ENCODE results near the gene IQSEC2. TPM values are rescaled to one million over a fixed set of nuclear protein-coding genes. Genes with fewer than 3 reads are reported as not detected.

Gene IQSEC2
- total RNA-seq, 1 donor from 2014 or later, result 15.4 TPM

DNA sequence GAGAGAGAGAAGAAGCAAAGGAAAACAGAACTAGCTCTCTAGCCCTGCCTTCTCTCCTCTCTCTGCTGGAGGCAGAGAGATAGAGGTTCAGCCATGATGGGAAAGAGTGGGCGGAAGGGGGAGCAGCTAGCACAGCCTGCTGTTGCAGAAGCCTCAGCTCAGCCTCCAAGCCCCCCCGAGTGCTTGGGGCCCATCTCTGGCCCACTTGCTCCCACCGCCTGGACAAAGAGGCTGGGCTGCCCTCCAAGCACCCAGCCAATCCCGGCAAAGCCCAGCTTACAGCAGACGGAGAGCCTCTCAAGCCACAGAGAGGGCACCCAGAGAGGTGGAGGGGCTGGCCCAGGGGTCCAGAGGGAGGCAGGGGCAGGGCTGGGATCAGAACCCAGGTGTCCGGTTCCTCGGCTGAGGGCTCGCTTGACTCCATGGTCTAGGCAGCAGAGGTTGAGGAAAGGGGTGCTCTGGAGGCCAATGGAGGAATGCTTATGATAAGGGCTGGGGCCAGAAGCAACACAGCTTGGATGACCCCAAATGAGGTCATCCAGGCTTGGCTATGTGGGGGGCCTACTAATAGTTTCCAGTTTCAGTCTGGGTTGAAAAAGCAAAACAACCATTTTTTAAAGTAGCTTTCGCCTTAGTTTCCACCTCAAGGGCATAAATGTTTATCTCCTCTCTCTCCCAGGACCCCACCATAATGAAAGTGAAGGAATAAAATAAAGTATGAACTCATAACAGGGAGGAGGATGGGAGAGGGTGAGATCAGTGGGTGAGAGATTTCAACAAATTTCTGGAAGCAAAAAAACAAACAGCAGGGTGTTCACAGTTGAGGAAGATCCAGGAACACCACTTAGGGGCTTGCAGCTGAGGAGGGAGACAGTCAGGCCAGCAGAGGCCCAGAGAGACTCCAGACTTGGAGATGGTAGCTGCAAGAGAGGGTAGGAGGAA is 24.9 kb upstream of the IQSEC2 start:
- DNase-seq (ENCODE audit: low spot score), result no peak

DNA sequence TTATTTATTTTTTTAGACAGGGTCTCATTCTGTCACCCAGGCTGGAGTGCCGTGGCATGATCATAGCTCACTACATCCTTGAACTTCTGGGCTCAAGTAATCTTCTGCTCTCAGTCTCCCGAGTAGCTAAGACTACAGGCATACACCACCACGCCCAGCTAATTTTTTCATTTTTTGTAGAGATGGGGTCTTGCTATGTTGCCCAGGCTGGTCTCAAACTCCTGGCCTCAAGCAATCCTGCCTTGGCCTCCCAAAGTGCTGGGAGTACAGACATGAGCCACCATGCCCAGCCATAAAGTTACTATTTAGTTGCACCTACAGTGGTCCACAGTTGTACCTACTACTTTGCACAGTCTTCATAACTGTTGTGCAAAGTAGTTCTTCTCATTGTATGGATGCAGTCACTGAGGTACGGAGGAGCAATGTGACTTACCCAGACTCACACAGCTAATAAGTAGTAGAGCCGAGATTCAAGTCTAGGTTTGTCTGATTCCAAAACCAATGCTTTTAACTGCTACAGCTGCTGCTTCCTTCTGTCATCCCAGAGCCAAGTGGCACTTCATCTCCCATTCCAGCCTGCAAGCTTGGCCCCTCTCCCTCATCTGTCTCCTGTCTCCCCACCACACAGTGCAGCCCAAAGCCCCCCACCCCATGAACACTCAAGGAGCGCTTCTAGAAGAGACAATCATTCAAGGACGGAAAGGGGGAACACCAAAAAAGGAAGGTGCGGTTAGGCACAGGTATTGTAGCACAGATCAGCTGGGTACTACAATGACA is 24.0 kb upstream of the IQSEC2 start:
- no peak for DNase-seq (ENCODE audit: low spot score)

DNA sequence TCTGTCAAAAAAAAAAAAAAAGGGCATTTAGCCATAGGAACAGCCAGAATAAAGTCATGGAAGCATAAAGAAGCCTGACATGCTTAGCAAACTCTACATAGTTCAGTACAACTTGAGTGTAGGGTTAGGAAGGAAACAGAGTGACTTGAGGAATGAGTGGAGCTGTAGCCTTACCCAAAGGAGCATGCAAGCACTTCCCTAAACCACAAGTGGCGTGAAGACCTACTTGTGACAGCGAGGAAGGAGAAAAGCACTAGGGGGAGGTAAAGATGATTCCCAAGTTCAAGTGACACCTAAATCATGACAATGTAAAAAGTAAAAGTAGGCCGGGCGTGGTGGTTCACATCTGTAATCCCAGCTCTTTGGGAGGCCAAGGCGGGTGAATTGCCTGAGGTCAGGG is 21.8 kb upstream of the IQSEC2 start:
- DNase-seq (ENCODE audit: low spot score), result no peak

DNA sequence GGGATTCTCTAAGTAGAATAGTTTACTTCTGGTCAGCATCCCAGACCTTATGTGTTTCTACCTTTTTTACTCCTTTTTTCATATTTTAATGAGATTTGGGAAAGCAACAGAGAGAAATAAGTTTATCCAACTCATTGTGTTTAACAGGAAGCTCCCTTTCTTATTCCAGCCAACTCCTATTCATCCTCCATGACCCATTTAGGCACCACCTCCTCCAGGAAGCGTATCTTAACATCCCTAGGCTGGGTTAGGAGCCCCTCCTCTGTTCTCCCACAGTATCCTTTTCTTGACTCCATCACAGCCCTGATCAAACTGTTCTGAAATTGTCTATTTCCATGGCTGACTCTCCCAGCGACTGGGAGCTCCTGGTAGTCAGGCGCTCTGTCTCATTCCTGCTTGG is 18.8 kb upstream of the IQSEC2 start:
- DNase-seq (ENCODE audit: low spot score), result no peak

DNA sequence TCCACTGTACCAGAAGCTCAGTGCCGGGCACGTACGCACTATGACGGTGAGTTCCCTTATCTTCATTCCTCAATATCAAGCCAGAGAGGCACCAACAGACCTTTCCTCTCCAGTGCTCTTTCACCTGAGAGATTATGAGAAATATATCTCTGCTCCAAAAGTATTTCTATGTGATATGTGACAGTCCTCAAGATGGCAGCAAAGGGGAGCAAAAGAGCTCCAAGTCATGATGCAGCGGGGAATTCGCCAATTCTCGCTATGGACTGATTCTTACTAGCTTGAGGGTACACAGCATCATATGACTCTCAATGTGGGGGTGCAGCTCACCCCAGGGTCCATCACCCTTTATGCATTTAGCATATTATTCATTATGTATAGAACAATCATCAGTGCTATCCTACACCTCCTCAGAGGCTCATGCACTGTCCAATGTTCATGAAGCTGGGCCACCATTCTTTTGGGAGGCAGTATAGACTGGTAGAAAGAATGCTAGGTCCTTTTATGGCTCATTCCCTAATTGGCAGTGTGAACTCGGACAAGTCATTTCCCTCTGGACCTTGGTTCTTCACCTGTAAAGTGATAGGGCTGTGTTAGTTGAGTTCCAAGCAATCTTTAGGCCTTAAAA is 12.8 kb upstream of the IQSEC2 start:
- peak; percentile 24 for DNase-seq (ENCODE audit: low spot score)

DNA sequence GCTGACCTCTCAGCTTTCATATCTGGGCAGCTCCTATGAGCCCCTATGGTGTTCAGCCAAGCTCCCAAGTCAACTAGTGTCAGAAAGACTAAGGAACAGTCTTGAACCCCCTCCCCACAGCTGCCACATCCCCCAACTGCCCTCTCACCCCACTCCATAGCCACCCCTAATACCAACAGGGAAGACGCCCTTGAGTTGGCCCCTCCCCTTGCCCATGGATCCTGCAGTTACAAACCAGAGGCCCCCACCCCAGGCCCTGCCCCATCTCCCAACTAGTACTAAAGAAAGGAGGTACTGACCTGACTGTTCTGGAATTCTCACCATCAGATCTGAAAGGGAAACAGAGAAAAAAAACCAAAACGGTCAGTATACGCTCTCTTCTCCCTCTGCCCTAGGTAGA is 10.2 kb upstream of the IQSEC2 start:
- peak; percentile 55 for DNase-seq (ENCODE audit: low spot score)

DNA sequence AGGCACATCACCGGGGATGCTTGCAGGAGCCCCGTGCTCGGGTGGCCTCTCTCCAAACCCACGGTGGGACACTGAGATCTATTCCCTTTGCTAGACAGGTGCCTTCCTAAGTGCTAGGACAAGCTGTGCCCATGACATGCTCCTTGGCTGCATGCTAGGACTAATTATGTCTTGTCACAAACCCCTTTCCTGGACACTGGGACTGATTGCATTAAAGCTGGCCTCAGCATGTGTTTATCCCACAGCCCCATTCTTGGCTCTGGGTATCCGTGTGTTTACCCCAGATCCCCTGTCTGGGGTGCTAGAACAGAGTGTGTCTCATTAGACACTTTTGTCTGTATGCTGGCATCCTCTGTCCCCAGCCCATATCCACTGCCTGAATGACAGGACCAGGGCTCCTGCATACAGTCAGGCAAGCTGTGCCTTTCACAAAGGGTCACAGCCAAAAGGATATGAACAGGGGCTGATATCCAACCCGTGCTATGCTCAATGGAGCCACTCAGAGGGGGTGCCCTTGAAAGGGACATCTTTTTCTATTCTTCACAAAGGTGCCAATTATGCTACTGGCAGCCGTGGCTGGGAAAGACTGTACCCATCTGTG is 9.2 kb upstream of the IQSEC2 start:
- peak; percentile 59 for DNase-seq (ENCODE audit: low spot score)

DNA sequence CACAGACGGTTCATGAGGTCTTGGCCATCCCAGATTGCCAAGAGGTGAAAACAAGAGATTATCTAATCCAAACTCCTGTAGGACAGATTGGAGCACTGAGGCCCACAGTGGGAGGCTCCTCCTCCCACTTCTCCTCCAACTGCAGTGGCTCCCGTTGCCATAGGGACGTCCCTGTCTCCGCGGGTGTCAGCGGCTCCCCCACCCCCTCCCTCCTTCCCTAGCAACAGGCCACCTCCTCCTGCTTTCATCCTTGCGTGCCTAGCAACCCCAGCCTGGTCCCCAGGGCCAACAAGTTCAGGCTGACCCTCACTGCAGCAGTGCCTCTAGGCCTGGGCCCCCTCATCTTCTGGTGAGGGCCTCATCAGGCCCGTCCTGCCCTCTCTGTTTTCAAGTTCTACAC is 6.8 kb upstream of the IQSEC2 start:
- peak; percentile 81 for DNase-seq (ENCODE audit: low spot score)

DNA sequence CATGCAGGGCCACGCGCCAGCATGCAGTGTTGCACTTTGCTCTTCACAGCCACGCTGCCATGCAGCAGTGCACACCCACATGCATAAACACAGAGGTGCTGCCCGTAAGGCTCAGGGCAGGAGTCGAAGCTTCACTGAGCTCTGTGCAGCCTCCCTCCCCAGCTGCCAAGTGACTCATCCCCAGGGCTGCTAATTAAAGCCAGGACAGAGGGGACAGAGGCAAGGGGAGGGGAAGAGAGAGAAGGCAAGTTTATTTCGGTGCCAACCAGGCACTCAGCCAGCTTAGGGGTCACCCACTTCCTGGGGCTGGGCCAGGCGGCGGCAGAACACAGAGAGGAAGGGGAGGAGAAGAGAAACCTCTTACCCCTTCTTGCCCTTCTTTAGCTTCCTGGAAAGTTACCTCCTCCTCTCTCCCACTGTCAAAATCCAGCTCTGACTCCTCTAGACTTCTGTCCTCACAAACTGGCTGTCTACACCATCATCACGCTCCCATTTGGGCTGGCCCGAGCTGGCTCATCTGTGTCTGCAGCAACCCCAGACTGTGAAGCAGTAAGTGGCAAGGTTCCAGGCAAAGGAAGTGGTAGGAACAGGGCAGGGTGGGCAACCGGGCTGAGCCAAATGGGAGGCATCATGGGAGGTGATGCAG is 6.2 kb upstream of the IQSEC2 start:
- DNase-seq (ENCODE audit: low spot score), result peak; percentile 87

DNA sequence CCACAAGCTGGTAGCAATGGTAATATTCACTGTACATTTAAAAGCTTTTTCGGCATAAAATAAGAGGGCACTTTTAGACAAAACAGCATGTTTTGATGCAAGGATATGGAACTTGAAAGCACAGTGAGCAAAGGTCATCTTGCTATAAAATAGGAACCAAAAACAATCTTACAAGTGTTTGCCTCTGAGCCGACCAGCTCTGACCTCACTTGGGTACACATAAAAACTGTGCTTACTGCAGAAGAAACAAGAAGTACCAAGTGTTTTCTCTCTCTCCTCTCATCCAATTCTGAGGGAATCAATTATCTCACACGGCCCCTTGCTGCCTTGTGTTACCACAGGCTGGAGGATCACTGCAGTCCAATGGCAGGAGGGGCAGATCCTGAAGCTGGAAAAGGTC is 4.8 kb upstream of the IQSEC2 start:
- DNase-seq (ENCODE audit: low spot score), result peak; percentile 57

DNA sequence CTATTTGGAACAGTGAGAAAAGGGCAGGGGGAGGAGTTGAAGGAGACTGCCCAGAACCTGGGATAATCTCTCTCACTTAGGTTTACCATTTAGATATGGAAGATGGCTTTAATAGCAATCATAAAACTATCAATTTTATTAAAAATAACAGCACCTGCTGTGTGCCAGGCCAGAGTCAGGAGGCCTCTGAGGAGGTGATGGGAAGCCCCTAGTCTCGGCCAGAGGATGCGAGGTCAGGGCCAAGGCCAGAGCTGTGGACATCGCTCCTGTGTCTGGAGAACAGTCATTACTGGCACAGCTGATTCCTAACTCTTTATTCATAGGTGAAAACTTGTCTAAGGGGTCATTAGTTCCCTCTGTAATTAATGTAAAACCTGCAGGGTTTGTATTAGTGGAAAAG is 4.2 kb upstream of the IQSEC2 start:
- DNase-seq (ENCODE audit: low spot score), result peak; percentile 59

DNA sequence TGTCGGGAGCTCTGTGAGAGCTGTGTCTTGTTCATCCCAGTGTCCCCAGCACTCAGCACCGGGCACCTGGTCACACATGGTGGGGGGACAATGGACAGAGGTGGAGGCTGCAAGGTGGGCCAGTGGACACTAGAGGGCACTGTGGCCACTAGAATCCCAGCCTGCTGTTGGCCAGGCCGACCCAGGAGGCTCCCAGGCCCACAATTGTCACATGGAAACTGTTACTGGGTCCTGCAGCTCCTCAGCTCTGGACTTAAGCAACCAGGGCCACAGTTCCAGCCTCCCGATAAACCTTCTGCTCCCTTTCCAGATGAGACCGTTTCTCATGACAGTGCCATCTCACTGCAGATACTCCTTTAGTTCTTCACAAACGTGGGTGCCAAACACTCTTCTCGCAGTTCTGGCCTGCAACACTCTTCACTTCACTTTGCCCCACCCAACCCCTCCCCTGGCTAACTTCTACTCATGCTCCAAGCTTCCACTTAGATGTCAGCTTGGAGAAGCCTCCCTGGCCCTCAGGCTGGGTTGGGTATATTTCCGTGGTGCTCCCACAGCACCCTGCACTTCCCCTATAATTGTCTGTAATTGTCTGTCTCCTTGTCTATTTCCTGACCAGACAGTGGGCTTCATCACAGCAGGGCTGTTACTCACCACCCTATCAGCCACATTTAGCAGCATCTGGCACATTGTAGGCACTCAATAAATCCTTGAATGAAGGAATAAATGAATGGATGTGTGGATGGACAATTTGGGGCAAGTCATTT is 3.5 kb upstream of the IQSEC2 start:
- peak; percentile 89 for DNase-seq (ENCODE audit: low spot score)

DNA sequence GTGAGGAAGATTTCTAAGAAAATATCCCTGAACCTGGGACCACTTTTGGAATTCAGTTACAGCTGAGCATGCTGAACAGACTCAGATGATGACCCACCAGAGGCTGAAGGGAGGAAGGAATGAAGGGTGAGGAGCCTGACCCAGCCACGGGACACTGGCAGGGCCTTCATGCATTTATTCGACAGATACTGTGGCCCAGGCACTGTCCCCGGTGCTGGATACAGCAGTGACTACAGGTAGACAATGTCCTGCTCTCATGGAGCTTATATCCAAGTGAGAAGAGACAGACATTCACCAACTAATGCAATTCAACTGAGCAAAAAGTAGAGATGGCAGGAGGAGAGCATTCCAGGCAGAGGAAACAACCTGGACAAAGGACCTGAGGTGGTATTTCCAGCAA is 2.2 kb upstream of the IQSEC2 start:
- DNase-seq (ENCODE audit: low spot score), result no peak

DNA sequence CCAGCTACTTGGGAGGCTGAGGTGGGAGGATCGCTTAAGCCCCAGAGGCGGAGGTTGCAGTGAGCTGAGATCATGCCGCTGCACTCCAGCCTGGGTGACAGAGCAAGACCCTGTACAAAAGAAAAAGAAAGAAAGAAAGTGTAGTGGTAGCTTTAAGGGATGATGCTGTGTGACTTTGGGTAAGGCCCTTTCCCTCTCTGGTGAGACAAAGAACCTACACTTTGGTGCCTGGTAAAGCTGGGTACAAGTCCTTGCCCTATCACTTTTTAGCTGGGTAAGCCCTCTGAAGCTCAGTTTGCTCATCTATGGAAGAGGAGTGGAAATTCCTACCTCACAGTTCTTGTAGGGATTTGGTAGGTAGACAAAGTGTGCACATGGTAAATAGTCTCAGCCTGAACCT is 1.7 kb upstream of the IQSEC2 start:
- no peak for DNase-seq (ENCODE audit: low spot score)

DNA sequence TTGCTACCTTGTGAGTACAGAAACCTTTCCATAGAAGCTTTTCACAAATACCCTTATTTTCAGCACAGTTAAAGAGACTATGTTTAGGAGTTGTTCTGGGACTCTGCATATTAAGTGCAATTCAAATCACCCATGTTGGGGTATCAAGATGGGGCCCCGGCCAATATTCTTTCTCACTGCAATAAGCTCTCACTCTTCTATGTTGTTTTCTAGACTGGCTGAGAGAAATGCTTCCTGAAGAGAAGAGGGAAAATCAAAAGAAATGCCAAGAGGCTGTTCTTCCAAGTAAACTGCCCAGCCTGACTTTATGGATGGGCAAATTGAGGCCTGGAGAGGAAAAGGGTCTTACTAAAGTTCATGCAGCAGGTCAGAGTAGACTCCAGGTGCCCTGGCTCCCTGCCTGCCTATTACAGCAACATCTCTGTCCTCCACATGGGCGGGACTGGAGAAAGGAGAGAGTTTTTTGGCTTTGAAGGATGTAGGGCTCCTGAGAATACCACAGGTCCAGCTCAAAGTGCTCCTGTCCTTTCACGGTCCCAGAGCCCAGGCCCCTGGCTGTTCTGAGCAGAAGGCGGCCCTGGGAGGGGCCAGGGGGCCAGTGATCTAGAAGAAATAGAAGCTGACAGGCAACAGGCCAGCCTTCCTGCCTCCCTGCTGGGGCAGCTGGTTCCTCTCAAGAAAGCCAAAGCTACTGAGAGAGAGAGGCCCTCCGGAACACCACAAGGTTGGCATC is 745 bp upstream of the IQSEC2 start:
- no peak for DNase-seq (ENCODE audit: low spot score)

DNA sequence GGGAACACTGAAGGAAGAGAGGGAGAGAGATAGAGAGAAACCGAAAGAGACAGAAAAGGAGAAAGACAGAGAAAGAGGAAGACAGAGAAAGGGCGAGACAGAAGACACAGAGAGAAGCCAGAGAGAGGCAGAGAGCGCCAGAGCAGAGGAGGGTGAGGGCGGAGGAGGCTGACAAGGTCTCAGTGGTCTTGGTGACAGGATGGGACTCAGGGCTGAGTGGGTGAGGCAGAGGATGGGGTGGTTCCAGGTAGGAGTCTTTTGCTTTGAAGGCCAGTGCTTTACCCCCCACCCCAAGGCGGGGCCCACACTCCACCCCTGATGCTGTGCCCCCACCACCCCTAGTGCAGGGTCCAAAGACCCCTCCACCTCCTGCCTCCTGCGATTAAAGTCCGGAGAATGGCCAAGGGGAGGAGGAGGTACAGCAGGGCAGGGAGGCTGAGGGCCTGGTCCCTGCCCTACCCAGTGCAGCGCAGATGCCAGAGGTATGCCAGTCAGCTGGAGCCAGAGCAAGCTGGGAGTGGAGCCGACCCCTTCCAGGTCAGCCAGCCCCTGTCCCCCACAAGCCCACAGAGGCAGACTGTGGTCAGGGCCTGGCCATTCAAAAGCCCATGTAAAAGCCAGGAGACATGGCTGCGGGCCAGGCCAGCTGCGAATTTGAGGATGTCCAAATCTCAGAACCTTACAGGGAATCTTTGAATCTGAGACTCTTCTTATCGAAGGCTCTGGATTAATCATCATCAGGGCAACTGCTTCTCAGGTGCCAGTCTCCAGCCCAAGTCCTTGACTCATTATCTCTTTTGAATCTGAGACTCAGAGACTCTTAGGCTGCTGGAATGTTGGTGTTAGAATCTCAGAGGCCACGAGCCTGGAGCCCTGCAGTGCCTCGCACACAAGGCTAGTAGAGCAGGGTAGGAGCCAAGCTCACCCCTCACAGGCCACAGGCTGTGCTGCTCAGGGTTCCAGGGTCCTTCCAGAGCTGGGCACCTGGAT is 758 bp downstream of the IQSEC2 start:
- DNase-seq (ENCODE audit: low spot score), result no peak

DNA sequence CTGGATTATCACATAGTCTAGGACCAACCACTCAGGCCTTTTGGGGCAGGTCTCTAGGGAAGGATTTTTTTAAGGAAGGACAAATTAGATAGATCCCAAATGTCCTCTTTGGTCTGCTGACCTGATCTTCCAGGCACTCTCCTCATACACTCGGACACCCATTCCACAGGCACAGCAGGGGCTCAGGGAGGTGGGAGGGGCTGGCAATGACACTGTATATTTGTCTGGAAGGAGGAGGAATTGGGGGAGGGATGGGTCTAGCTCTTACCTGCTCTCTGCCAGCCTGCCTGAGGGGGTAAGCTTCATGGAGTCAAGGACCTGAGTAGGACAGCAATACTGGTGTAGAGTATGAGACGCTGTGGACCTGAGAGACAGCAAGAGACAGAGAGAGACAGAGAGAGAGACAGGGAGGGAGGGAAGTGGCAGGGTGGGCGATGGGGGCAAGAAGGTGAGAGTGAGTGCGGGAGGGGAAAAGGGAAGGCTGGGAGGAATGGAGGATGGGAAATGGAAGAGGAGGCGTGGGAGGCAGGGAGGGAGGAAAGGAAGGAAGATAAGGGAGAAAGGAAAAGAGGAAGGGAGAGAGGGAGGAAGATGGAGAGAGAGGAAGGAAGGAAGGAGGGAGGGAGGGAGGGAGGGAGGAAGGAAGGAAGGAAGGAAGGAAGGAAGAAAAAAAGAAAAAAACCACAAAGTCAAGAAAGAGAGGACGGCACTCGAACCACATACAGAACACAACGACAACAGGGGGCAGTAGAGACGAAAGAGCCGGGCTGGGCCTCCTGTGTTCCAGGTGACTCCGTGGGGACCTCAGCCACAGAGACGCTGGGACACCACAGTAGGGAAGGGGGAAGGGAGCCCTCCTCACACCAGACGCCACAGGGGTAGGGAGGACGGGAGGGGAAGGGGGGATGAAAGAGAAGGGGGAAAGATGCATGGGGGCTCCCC is 1.8 kb downstream of the IQSEC2 start:
- DNase-seq (ENCODE audit: low spot score), result no peak
